ENCODE data around the gene AFF1. TPM values are rescaled to one million over a fixed set of nuclear protein-coding genes. Genes with fewer than 3 reads are reported as not detected.

Gene AFF1
- total and polyA plus RNA-seq, 4 donors, result 7.2 to 42.8 (median 21.5) TPM

- Histone ChIP-seq H3K36me3 (ENCODE audit: control insufficient read depth in 4 of 4, insufficient read depth in 3 of 4, low read depth in 1 of 4, low read length in 3 of 4) (peaks cover 0 to 2% (median 0%) of the 10 kb centered on the region in 4 donors), H3K9ac (ENCODE audit: low read depth in 1 of 2, low read length in 2 of 2) (no peak overlapping the region), H3K4me1 (ENCODE audit: control insufficient read depth in 4 of 4, insufficient read depth in 4 of 4, low read length in 3 of 4) (peaks cover 0 to 6% (median 2%) of the 10 kb centered on the region in 4 donors), H3K9me3 (ENCODE audit: control insufficient read depth in 4 of 4, low read length in 3 of 4) (no peaks in the 10 kb centered on the region), H3K4me3 (ENCODE audit: low read depth in 1 of 3, low read length in 3 of 3) (no peak overlapping the region), H3K27me3 (ENCODE audit: control insufficient read depth in 4 of 4, insufficient read depth in 4 of 4, low read length in 3 of 4) (no peaks in the 10 kb centered on the region), H3K27ac (ENCODE audit: low read depth in 1 of 2, low read length in 2 of 2) (no peak overlapping the region)
- WGBS, result 77% methylated on average over 2 of the region's 2 CpGs
- DNase-seq (ENCODE audit: low spot score), result no peak
- TF ChIP-seq EGR1 (IDR thresholded peaks at IDR 0.05; ENCODE audit: low read depth in 2 of 2), result no peak
- TF ChIP-seq GABPA (IDR thresholded peaks at IDR 0.05 in 1 of 2, conservative IDR thresholded peaks at IDR 0.05 in 1 of 2), result no peak
- no peak for TF ChIP-seq FOXA1 (IDR thresholded peaks at IDR 0.05)
- TF ChIP-seq CTCF (IDR thresholded peaks at IDR 0.05; ENCODE audit: low read depth, low read length, missing input control), result no peak
- no peak for TF ChIP-seq ATF3 (IDR thresholded peaks at IDR 0.05)
- TF ChIP-seq REST (IDR thresholded peaks at IDR 0.05), result no peak
- TF ChIP-seq SP1 (IDR thresholded peaks at IDR 0.05), result no peak
- TF ChIP-seq RXRA (IDR thresholded peaks at IDR 0.05), result no peak
- no peak for TF ChIP-seq ZBTB33 (IDR thresholded peaks at IDR 0.05)
- no peak for TF ChIP-seq JUND (IDR thresholded peaks at IDR 0.05)
- TF ChIP-seq RAD21 (IDR thresholded peaks at IDR 0.05), result no peak
- TF ChIP-seq HNF4G (IDR thresholded peaks at IDR 0.05), result no peak
- no peak for TF ChIP-seq NR2F2 (IDR thresholded peaks at IDR 0.05)
- no peak for TF ChIP-seq TAF1 (conservative IDR thresholded peaks at IDR 0.05)
- TF ChIP-seq MAX (IDR thresholded peaks at IDR 0.05), result no peak
- TF ChIP-seq YY1 (IDR thresholded peaks at IDR 0.05), result no peak
- TF ChIP-seq HNF4A (conservative IDR thresholded peaks at IDR 0.05), result no peak
- no peak for TF ChIP-seq FOXA2 (IDR thresholded peaks at IDR 0.05)
Measured at GRCh38 chr4:87079967-87080366, 145.2 kb downstream of the AFF1 start.

Data from liver (tissue), 9 donors.